IMR-90 (cell line): Measurements from ENCODE around the gene PLPP6. TPM values are rescaled to one million over a fixed set of nuclear protein-coding genes. Genes with fewer than 3 reads are reported as not detected.

ENCODE experiments used
- ATAC-seq: fragments of 200-7000 bp; cut with Tn5 transposase; 2 replicates; pipeline ENCODE4 v1.9.1; 2020; ENCODE audit warnings: low read depth, mild to moderate bottlenecking, moderate library complexity
- BruUV-seq: library from RNA; stranded (reverse); fragments of 400-500 nt; replicated peaks from 2 replicates; lab custom pipeline; 2021; lab: Mats Ljungman, UMichigan
- CTCF ChIA-PET: fragments of 300-600 bp; formaldehyde crosslinking; extraction: SDS; loops from one replicate; lab custom pipeline; 2021; ENCODE audit warnings: antibody characterized with exemption; lab: Yijun Ruan, JAX
- POLR2A ChIA-PET: fragments of 300-600 bp; sonication (Branson Sonifier 250); formaldehyde crosslinking; loops from one replicate; lab custom pipeline; 2022; ENCODE audit warnings: antibody characterized with exemption; ENCODE audit not compliant: unreplicated experiment; lab: Charles Lee
- DNase-seq: peaks from one replicate; pipeline ENCODE4 v3.0.0; 2013
- H2AFZ ChIP-seq: replicated peaks from 2 replicates; pipeline ENCODE3; 2013; ENCODE audit warnings: low read length, mild to moderate bottlenecking; ENCODE audit not compliant: poor library complexity
- H2AK5ac ChIP-seq: 2 replicates; pipeline ENCODE4 v1.6.1; 2013; ENCODE audit warnings: low read depth, low read length, inconsistent platforms
- H2AK9ac ChIP-seq: replicated peaks from 2 replicates; pipeline ENCODE3; 2013; ENCODE audit warnings: mild to moderate bottlenecking, low read depth, low read length, moderate library complexity; ENCODE audit not compliant: poor library complexity
- H2BK120ac ChIP-seq: 2 replicates; pipeline ENCODE4 v1.6.1; 2013; ENCODE audit warnings: low read depth, low read length, inconsistent platforms
- H2BK15ac ChIP-seq: 3 replicates; pipeline ENCODE4 v1.6.1; 2013; ENCODE audit warnings: low read depth, low read length, inconsistent platforms
- H2BK20ac ChIP-seq: 2 replicates; pipeline ENCODE4 v1.6.1; 2013; ENCODE audit warnings: low read depth, mild to moderate bottlenecking, inconsistent platforms, low read length, moderate library complexity
- H2BK5ac ChIP-seq: 2 replicates; pipeline ENCODE4 v1.6.1; 2013; ENCODE audit warnings: mild to moderate bottlenecking, low read depth, low read length, inconsistent platforms; ENCODE audit not compliant: poor library complexity, severe bottlenecking
- H3K14ac ChIP-seq: replicated peaks from 2 replicates; pipeline ENCODE4 v1.6.1; 2013; ENCODE audit warnings: low read depth, low read length, inconsistent platforms
- H3K18ac ChIP-seq: 2 replicates; pipeline ENCODE4 v1.6.1; 2013; ENCODE audit warnings: low read depth, low read length, control low read depth
- H3K23ac ChIP-seq: 2 replicates; pipeline ENCODE4 v1.6.1; 2013; ENCODE audit warnings: low read depth, low read length, inconsistent platforms
- H3K27ac ChIP-seq: 2 replicates; pipeline ENCODE4 v1.5.1; 2013; ENCODE audit warnings: mild to moderate bottlenecking, control low read depth, low read length; ENCODE audit not compliant: insufficient read depth
- H3K27me3 ChIP-seq: 2 replicates; pipeline ENCODE4 v1.6.1; 2013; ENCODE audit warnings: low read length; ENCODE audit not compliant: control insufficient read depth, insufficient read depth
- H3K36me3 ChIP-seq: 2 replicates; pipeline ENCODE4 v1.6.1; 2013; ENCODE audit warnings: low read length, mixed read lengths; ENCODE audit not compliant: control insufficient read depth, insufficient read depth
- H3K4ac ChIP-seq: 2 replicates; pipeline ENCODE4 v1.6.1; 2013; ENCODE audit warnings: low read depth, low read length, inconsistent platforms
- H3K4me1 ChIP-seq: 2 replicates; pipeline ENCODE4 v1.6.1; 2013; ENCODE audit warnings: low read length, mixed read lengths; ENCODE audit not compliant: control insufficient read depth, insufficient read depth
- H3K4me2 ChIP-seq: 2 replicates; pipeline ENCODE4 v1.6.1; 2013; ENCODE audit warnings: low read depth, mild to moderate bottlenecking, control low read depth, low read length, moderate library complexity
- H3K4me3 ChIP-seq: 2 replicates; pipeline ENCODE4 v1.5.1; 2013; ENCODE audit warnings: low read depth, mild to moderate bottlenecking, control low read depth, low read length, moderate library complexity; ENCODE audit not compliant: insufficient read depth
- H3K56ac ChIP-seq: 2 replicates; pipeline ENCODE4 v1.6.1; 2013; ENCODE audit warnings: low read length, inconsistent platforms; ENCODE audit not compliant: insufficient read depth; ENCODE audit errors: extremely low read depth
- H3K79me1 ChIP-seq, 2 experiments: 2 replicates each; pipeline ENCODE4 v1.6.1; 2013; ENCODE audit warnings: low read length in 2 of 2, inconsistent platforms in 1 of 2, low read depth in 1 of 2
- H3K9ac ChIP-seq: 2 replicates; pipeline ENCODE4 v1.6.1; 2013; ENCODE audit warnings: low read depth, low read length, control low read depth
- H3K9me1 ChIP-seq: 2 replicates; pipeline ENCODE4 v1.6.1; 2013; ENCODE audit warnings: low read length, inconsistent platforms; ENCODE audit not compliant: insufficient read depth
- H3K9me3 ChIP-seq: 2 replicates; pipeline ENCODE4 v1.6.1; 2013; ENCODE audit warnings: low read length; ENCODE audit not compliant: control insufficient read depth, insufficient read depth
- H4K20me1 ChIP-seq: 2 replicates; pipeline ENCODE4 v1.6.1; 2013; ENCODE audit warnings: low read length, inconsistent platforms; ENCODE audit not compliant: insufficient read depth
- H4K5ac ChIP-seq: 2 replicates; pipeline ENCODE4 v1.6.1; 2013; ENCODE audit warnings: mild to moderate bottlenecking, low read depth, low read length, control low read depth
- H4K8ac ChIP-seq, 2 experiments: 2 replicates each; pipeline ENCODE4 v1.6.1; 2013; ENCODE audit warnings: low read depth in 2 of 2, low read length in 2 of 2, control low read depth in 1 of 2, inconsistent platforms in 1 of 2
- H4K91ac ChIP-seq: 2 replicates; pipeline ENCODE4 v1.6.1; 2013; ENCODE audit warnings: low read depth, low read length, inconsistent platforms; ENCODE audit not compliant: insufficient read depth
- CEBPB ChIP-seq: IDR thresholded peaks from 2 replicates; pipeline ENCODE4 v1.6.1; 2012; ENCODE audit warnings: low read depth, low read length, improper control_type of control experiment
- CHD1 ChIP-seq: IDR thresholded peaks from 2 replicates; pipeline ENCODE4 v1.6.1; 2012; ENCODE audit warnings: low read depth, low read length, improper control_type of control experiment
- CTCF ChIP-seq: conservative IDR thresholded peaks from 2 replicates; pipeline ENCODE4 v1.5.1; 2012; ENCODE audit warnings: mild to moderate bottlenecking, low read depth, low read length, improper control_type of control experiment
- FOS ChIP-seq: fragments of 150-350 bp; IDR thresholded peaks from 2 replicates; pipeline ENCODE4 v1.6.1; 2016; ENCODE audit warnings: low read depth, low read length
- MXI1 ChIP-seq: IDR thresholded peaks from 2 replicates; pipeline ENCODE4 v1.6.1; 2012; ENCODE audit warnings: low read depth, mild to moderate bottlenecking, low read length, moderate library complexity, borderline replicate concordance
- POLR2A ChIP-seq: IDR thresholded peaks from 2 replicates; pipeline ENCODE4 v1.6.1; 2012; ENCODE audit warnings: mild to moderate bottlenecking, low read depth, low read length
- RAD21 ChIP-seq: IDR thresholded peaks from 2 replicates; pipeline ENCODE4 v1.6.1; 2012; ENCODE audit warnings: low read length, improper control_type of control experiment
- RFX5 ChIP-seq: IDR thresholded peaks from 2 replicates; pipeline ENCODE4 v1.8.0; 2012; ENCODE audit warnings: low read depth, mild to moderate bottlenecking, low read length, moderate library complexity
- SMC3 ChIP-seq: fragments of 150-350 bp; IDR thresholded peaks from 2 replicates; pipeline ENCODE4 v1.6.1; 2016; ENCODE audit warnings: low read depth, mild to moderate bottlenecking, antibody characterized with exemption, low read length, moderate library complexity
- WGBS, 2 experiments: methylation state at CpG; one replicate each; pipeline versions ENCODE4 v1.1.5 to v1.1.7; 2013; ENCODE audit warnings: missing lambda C conversion rate in 2 of 2; ENCODE audit not compliant: insufficient read length in 1 of 2; ENCODE audit errors: extremely low coverage in 2 of 2; 5-methylcytosine and 5-hydroxymethylcytosine counted together
- dilution Hi-C: fragments of 300-500 bp; cut with HindIII; formaldehyde crosslinking; loops from one replicate; pipeline ENCODE4 v1.14.3; 2018; ENCODE audit warnings: low sequenced_read_pairs; ENCODE audit not compliant: unreplicated experiment
- in situ Hi-C: fragments of 300-500 bp; cut with MboI; formaldehyde crosslinking; loops from 3 replicates; pipeline ENCODE4 v1.14.3; 2019; ENCODE audit warnings: low sequenced_read_pairs, inconsistent platforms, mixed read lengths
- intact Hi-C: fragments of 100-400 bp; cut with micrococcal nuclease; formaldehyde crosslinking; loops from 2 replicates; pipeline ENCODE4 v1.10.0; 2022
- polyA plus RNA-seq, 3 experiments: library from polyadenylated mRNA; depleted of rRNA; stranded (reverse); fragments of >200 nt; gene quantifications; 2 replicates each; pipeline ENCODE4 v1.2.3, GENCODE V29; 2012; ENCODE audit warnings: low replicate concordance in 1 of 3
- total RNA-seq: library from RNA; depleted of rRNA; stranded (reverse); fragments of >200 nt; gene quantifications from 2 replicates; pipeline ENCODE4 v1.2.3, GENCODE V29; 2012

PLPP6 gene
- total and polyA plus RNA-seq, 2 of the 4 experiments (the other 2 are of a cell fraction), result 3.4 to 5.9 TPM

GRCh38 chr9:4620881-4621555 lies 41.1 kb upstream of the PLPP6 start:
- H4K5ac ChIP-seq, result no peak overlapping the region
- no peaks in the 10 kb centered on the region for H4K20me1 ChIP-seq
- no peaks in the 10 kb centered on the region for H3K27me3 ChIP-seq
- H2AFZ ChIP-seq, result no peak overlapping the region
- dilution Hi-C loops, result no loop called here
- no peaks in the 10 kb centered on the region; the same call in 1 of the 2 replicates for H3K4me1 ChIP-seq
- no peaks in the 10 kb centered on the region for H3K79me1 ChIP-seq
- no peak overlapping the region for H3K23ac ChIP-seq
- no peak overlapping the region for H3K9ac ChIP-seq
- DNase-seq (peak; percentile 31), ATAC-seq (no peak)
- no peak overlapping the region for H4K8ac ChIP-seq
- no peak overlapping the region for H3K14ac ChIP-seq
- no peak overlapping the region for H3K27ac ChIP-seq
- no peaks in the 10 kb centered on the region for H3K9me1 ChIP-seq
- no peak overlapping the region for H3K4me2 ChIP-seq
- H2AK5ac ChIP-seq, result no peak overlapping the region
- H2BK20ac ChIP-seq, result no peak overlapping the region
- H3K4me3 ChIP-seq, result no peak overlapping the region
- in situ Hi-C loops, result no loop called here
- H3K36me3 ChIP-seq, result no peaks in the 10 kb centered on the region
- intact Hi-C loops, result no loop called here
- BruUV-seq, result no TSS peak
- POLR2A ChIA-PET, result no interaction called here
- no peak overlapping the region for H3K4ac ChIP-seq
- CTCF ChIA-PET, result no interaction called here
- no peak overlapping the region for H2BK5ac ChIP-seq
- TF ChIP-seq FOS, result no peak
- TF ChIP-seq RFX5, result no peak
- TF ChIP-seq POLR2A, result no peak
- TF ChIP-seq CEBPB, result no peak
- TF ChIP-seq MXI1, result no peak
- TF ChIP-seq CHD1, result no peak
- TF ChIP-seq CTCF, result no peak
- TF ChIP-seq SMC3, result no peak
- TF ChIP-seq RAD21, result no peak
- no peak overlapping the region for H4K91ac ChIP-seq
- 83% methylated on average over 1 of the region's 2 CpGs; no CpG with 5 or more reads in 1 of the 2 experiments for WGBS, 2 experiments
- no peaks in the 10 kb centered on the region for H3K9me3 ChIP-seq
- no peak overlapping the region for H2BK15ac ChIP-seq
- no peak overlapping the region for H3K18ac ChIP-seq
- no peak overlapping the region for H2BK120ac ChIP-seq
- no peak overlapping the region for H2AK9ac ChIP-seq
- H3K56ac ChIP-seq, result no peak overlapping the region
